Stimulated activated CD4-positive, alpha-beta T cell treated with anti-CD3 and anti-CD28 coated beads, Interleukin-4, amount 100 ng/mL, for 4 hours (primary cell): ENCODE results near the gene SYTL3.
"Not testable (repeated sequence)": the region's sequence is repeated elsewhere in the genome, so short reads cannot be mapped to it uniquely, and the experiment has no call there.

ENCODE experiments used
- DNase-seq, 2 experiments: peaks; one replicate each; pipeline ENCODE4 v3.0.0-alpha.2; 2020

Gene SYTL3

DNA sequence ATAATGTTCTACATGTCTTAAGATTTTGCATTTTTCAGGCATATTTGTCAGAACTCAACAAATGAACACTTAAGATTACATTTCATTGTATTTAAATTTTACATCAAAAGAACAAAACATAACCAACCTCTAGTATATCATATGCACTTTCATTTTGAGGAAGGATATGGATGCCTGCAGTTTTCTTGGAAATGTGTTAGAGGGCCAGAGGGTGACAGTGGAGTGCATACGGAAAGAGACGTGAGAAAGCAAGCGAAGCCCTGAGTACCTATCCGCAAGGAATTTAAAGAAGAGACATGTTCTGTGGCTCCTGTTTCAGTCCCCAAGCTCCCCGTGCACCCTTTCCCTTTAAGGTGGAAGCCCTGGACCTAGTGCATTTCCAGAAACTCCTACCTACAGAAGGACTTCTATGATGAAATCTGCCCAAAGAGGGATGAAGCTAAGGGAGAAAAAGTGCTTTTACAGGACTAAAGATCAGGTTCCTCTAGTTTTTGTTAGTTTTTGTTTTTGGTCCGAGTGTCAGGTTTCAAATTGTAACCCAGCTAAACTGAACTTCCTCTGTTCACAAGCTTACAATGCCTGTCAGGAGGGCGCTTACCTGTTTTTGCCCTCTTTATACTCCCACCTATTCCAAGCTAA, 130.5 kb downstream of the SYTL3 start:
- no peak for DNase-seq

DNA sequence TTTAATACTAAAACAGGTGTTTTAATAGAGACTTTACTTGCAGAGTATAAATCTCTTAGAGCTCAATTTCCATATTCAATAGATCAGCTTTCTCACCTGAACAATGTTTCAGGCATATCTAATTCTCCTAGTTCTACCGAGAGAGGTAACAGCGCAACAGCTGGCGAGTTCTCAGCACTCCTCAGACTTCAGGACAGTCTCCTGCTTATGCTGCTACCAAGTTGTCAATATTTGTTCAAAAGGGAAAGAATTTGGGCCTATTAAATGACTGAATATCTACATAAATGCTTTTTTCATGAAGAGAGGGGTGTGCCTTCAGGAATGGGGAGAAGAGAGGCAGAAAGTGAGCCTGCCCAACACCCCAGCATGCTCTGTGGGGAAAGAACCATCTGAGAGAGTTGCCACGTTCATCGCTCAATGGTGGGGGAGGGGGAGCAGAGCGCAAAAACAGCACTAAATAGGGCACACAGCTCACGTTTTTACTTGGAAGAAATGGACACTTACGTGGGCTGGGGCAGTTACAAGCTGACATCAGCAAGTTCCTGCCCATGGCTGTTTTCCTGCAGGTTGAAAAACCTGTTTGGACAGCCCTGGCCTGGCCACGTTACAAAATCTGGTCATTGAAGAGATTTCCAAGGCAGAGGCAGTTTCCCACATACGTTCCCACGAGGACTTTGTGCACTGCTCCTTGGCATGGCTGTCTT, 131.3 kb downstream of the SYTL3 start:
- DNase-seq, result no peak

DNA sequence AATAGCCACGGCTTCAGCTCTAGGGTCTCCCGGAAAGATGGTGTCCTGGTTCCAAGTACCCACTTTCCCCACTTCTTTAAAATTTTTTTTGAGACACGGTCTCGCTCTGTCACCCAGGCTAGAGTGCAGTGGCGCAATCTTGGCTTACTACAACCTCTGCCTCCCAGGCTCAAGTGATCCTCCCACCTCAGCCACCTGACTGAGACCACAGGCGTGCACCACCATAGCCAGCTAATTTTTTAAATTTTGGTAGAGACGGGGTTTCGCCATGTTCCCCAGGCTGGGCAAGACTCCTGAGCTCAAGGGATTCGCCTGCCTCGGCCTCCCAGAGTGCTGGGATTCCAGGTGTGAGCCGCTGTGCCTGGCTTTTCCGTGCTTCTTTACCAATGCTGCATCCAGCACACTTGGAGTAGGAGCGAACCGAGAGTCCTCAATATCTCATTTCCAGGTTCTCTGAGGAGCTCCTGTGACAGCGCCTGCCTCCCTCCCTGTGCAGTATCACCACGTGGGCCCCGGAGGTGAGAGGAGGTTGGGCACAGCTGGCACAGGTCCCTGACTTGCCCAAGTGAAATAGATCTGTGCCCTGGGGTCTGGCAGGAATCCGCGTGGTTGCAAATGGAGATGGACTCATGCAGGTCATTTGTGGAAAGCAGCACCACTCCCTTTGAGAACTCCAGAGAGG, 132.0 kb downstream of the SYTL3 start:
- no peak for DNase-seq

DNA sequence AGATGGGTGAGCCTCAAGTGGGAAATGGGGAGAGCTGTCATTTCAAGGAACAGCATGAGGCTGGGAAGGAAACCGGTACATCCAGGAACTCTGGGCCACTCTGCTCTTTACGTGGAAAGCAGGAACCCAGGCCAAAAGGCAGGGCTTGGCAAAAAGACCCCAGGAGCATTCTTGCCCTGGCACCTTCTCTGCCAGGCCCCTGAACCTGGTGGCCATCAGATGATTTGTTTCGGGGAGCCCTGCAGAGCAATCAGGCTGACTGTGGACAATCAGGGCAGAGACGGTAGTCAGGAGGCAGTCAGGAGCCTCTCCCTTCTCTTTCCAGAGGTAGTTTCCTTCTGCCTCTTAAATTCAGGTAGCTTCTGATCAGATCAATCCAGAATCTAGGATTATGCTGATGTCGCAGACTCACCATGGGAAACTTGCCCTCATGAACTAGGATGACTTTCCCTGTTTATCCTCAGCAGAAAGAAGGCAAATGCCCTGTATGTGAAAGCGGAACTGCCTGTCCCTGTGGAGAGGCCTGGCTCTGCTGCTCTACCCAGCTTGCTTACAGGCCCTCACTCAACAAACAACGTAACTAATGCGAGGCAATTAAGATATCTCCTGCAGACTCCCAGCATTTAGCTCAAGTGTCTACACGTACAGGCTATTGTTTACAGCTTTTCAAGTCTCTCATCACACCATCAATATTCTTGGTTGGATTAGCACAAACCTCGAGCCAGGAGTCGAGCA, 132.7 kb downstream of the SYTL3 start:
- DNase-seq, result no peak

DNA sequence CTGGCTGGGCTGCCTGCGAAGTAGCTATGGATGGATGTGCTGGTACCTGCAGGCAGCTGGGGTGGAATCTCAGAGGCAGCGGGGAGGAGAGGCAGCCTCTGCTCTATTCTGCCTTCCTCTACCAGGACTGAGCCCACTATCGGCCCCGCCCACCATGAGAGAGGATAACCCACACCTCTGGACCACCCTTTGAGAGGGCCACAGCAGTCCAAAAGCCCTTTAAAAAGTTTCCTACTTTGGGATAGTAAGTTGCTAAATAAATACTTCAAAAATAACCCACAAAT, 133.3 kb downstream of the SYTL3 start:
- DNase-seq, result no peak

DNA sequence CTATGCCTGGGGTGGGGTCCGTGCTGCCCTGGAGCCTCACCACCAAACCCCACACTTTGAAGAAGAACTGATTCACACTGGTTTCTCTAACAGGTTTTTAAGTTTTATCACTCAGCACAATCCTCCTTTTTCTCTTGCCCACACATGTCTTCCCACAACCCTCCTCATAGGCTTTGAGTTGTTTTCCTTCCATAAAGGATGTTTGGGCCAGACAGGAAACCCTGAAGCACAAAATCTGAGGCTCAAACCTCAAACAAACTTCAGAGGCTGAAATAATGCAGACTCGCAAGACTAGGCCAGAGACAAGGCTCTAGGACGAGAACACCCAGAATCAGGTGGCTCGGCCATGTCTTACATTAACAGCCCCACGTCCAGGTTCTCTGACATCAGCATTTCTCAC, 134.0 kb downstream of the SYTL3 start:
- DNase-seq, result no peak

DNA sequence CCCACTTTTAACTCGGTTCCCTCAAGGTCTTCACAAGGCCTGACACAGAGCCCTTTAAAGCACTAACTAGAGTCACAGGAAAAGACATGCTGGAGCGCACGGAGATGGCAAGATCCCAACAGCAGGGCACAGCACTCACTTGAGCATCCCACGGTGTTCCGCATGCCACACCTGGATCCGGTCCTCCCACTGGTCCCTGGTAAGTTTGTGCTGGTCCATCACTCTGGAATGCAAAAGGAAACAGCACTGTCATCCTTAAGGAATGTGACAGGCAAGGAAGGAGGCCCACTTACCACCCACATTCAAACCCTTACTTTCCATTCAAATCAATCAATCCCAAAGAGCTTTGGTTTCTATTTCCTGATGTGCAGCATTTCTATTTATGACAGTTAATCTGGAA, 134.7 kb downstream of the SYTL3 start:
- no peak for DNase-seq

DNA sequence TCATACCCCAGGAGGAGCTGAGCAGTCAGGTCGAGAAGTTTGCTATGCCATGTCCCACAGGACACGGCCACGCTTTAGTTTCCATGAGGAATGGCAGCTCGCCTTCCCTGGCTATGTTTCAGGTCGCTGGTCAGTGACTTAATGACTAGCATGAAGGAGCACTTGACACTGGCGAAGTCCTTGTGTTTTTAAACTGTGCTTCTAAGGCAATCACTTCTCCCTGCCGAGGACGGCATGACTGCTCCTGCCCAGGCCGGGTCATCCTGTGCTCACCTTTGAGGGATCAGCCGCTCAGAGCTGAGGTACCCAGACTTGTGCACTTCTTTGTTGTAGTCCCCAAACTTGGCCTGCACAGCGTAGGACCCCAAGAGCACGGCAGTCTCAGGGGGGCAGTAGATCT, 135.2 kb downstream of the SYTL3 start:
- DNase-seq, result no peak

DNA sequence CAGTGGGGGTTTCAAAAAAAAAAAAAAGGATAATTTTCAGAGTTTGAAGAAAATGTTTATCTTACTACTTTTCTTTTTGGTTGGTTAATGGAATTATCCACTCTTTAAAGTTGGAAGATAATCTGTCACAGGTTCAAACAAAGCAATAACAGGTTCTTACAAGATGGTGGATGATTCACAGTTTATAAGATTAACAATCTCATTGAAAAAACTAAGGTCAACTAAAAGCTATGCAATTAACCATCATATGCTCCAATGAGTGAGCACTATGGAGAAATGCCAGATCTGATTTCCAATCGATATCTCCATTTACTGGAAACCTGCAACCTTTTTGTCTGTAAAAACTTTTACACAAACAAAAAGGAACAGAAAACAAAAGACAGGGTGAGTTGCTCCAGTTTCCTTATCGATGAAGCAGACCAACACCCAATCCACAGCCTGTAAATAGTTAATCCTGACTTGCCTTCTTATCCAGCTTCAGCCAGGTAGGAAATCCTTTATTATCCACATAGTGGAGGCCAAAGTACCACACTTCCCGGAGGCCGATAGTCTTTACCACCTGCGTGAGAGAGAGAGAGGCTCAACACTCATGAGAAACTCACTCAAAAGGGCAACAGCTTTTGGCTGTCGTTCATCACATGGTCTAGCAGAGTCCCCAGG, 136.9 kb downstream of the SYTL3 start:
- no peak for DNase-seq

DNA sequence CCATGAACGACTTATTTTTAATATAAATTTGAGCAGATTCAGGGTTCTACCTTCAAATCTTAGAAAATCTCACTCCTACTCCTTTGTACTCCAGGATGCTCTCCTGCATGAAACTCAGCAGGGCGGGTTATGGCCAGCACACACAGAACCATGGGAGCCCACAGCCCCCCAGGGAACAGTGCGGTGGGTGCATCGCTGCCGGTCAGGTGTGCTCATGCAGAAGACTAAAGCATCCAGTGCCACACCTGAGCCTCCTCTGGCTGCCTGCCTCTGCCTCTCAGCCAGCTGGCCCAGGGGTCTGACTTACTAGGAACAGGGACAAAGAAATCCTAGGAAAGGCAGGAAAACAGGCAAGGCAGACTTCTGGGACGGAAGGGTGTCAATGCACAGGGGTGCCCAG, 137.5 kb downstream of the SYTL3 start:
- no peak for DNase-seq

DNA sequence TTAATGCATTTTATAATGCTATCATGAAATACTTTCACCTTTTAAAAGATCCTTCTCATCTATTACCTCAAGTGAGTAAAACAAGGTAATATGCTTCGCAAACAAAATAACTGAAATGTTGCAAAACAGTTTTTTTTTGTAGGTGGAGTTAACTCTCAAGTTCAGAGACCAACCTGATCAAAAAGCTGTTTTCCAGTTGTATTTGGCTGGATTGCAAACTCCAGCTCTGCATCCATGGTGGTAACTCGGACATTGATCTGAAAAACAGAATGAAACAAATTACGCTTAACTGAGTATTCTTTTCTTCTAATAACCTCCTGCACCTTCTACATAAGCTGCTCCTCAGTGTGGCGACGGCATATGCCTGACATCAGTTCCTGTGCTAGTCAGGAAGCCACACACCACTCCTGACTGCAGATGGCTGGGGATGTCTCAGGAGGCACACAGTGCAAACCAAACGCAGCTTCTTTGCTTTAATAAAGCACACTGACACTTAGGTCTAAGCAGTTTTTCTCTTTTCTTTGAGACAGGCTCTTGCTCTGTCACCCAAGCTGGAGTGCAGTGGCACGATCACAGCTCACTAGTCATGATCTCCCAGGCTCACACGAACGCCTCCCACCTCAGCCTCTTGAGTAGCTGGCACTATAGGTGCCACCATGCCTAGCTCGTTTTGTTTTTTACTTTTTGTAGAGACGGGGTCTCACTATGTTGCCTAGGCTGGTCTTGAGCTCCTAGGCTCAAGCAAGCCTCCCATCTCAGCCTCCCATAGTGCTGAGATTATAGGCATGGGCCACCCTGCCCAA, 139.5 kb downstream of the SYTL3 start:
- DNase-seq, result peak in 1 of 2 experiments; percentile 40

DNA sequence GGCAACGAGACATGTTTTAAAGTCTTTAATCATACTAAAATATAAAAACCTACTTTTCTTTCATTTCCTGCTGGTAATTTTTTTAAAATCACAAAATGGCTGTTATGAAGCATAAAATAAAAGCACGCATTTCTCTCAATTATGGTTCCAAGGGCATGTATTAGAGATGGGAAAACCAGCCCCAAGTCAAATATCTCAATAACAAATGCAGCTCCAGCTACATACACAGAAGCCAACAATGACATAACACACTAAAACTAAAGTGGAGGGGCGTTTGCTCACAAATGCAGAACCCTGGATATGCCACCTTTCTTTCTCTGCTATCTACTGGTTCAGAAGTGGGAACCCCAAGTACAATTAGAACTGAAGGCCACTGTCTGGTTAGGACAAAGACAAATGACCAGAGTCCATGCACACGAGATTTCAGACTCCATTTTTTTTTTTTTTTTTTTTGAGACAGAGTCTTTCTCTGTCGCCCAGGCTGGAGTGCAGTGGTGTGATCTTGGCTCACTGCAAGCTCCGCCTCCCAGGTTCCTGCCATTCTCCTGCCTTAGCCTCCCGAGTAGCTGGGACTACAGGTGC, 141.5 kb downstream of the SYTL3 start:
- no peak for DNase-seq

DNA sequence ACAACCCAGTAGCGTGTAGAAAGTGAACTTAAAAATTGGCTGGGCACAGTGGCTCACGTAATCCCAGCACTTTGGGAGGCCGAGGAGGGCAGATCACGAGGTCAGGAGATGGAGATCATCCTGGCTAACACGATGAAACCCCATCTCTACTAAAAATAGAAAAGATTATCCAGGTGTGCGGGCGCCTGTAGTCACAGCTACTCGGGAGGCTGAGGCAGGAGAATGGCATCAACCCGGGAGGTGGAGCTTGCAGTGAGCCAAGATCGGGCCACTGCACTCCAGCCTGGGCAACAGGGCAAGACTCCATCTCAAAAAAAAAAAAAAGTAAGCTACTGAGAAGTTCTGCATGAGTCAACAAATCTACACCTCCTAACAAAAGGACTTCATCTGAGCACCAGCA, 142.7 kb downstream of the SYTL3 start:
- not testable (repeated sequence) for DNase-seq

DNA sequence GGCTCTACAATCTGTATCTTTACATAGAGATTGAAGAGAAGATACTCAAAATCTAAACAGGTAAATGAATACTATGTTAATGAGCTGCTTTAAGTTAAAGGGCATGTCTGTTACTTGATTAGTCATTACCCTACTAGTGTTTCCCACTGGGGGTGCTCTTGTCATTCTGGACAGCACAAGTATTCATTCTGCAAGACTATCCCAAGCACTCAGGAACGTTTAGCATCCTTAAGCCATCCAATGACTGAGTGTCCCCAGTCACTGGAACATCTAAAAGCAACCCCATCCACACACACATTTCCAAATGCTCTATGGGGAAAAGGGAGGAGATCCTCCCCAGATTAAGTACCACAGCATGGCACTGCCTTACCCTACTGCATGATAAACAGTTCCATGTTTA, 143.6 kb downstream of the SYTL3 start:
- peak in 1 of 2 experiments; percentile 23 for DNase-seq

DNA sequence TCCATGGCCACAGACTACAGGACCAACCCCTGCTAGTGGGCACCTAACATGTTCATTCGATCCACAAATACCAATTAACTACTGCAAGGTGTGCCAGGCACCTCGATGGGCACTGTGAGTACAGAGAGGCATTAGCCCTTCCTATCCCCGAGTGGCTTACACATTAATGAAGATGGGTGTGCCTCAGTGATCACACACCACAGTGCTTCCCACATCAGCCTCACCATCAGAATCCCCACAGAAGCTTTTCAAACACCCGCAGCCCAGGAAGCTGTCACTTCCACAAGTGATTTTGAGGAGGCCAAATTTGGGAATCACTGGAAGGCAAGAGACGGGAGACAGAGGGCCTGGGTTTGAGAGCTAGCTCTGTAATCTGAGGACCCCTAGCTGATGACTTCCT, 145.7 kb downstream of the SYTL3 start:
- no peak for DNase-seq

DNA sequence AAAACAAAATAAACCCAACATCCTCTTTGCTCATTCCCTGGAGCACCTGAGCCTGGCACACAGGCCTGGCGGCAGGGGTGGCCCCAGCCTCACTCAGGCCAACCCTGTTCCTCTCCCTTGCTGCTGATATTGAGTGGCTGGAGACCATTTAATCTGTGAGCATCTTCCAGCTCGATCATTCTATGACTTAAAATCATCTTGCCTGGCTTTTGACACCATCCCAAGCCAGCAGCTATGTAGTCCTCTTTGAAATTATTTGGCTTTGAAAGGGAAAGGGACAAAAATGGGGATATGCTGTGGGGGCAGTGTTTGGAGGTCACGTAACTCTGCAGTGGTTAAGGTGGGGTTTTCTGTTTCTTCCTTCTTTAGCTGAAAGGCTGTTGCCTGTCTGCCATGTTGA, 146.5 kb downstream of the SYTL3 start:
- DNase-seq, result no peak

DNA sequence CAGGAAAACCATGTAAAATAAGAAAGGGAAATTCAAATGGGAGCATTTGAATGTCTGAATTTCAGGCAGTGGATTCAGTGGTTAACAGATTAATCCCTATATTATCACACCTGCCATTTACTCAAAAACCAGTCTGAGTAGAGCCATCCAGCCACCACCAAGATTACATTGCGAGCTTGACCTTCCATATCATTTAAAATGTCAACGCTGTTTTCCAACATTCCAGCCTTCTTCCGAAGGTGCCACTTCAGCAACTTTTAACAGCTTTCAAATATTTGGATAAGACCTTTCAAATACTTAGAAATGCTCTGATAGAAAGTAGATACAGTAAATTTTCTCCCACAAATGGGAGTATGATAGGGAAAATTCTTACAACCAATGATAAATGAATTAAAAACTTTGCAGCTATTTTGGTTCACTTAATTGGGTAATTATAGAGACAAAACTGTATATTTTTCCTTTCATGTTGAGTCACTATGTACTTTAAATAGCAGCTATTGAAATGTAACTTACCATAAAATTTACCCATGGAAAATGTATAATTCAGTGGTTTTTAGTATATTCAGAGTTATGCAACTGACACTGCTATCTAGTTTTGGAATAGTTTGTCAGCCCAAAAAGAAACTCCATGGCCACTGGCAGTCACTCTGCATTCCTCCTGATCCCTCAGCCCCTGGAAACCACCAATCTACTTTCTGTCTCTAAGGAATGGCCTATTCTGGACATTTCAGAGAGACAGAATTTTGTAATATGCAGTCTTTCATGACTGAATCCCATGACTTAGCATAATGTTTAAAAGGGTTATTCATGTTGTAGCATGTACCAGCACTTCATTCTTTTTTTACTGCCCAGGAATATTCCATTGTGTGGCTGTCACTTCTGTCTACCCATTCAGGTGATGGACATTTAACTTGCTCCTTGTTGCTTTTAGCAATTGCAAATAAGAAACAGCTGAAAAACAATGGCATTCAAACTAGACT, 147.8 kb downstream of the SYTL3 start:
- DNase-seq, result no peak

DNA sequence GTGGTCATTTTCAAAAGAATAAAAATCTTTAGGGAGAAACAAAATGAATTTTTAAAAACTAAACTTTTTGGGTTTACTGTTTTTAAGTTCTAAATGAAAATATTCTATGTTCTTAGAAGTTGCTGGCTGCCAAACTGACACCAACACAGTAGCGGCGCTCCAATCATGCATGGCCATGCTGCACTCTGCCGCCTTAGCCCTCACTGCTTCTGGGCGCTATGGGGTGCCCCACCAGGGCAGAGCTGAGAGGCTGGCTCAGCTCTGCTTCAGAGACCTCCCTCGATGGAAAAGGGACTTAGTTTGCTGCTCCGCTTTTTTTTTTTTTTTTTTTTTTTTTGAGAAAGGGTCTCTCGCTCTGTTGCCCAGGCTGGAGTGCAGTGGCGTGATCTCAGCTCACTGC, 148.5 kb downstream of the SYTL3 start:
- no peak for DNase-seq

DNA sequence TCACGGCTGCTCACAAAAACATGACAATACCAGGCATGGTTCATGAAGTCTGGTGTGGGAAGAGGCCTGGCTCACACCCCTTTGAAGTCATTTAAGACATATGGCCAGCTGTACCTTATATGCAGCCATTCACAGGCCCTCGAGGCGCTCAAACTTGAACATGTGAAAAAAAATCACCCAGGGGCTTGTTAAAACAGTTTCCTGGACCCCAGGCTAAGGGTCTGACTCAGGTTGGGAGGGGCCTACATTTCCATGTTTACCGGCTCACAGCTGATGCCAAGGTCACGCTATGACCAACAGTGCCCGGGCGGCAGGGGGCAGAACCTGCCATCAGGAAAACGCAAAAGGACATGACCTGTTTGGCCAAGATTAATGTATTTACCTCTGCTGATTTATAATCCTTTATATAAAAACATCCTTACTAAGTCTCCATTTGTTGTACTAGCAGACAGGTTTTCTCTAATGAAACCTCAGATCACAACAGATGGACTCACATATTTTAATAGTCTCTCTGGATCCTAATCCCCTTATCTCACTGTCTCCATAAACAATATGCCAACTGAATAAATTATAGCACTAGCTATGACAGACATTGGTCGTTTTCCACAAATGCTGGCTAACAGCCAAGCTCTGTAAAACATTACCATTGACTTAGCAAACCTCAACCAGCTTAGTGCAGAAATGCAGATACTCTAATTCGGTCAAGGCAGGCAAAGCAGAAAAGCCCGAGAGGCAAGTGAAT, 149.4 kb downstream of the SYTL3 start:
- DNase-seq, result no peak

DNA sequence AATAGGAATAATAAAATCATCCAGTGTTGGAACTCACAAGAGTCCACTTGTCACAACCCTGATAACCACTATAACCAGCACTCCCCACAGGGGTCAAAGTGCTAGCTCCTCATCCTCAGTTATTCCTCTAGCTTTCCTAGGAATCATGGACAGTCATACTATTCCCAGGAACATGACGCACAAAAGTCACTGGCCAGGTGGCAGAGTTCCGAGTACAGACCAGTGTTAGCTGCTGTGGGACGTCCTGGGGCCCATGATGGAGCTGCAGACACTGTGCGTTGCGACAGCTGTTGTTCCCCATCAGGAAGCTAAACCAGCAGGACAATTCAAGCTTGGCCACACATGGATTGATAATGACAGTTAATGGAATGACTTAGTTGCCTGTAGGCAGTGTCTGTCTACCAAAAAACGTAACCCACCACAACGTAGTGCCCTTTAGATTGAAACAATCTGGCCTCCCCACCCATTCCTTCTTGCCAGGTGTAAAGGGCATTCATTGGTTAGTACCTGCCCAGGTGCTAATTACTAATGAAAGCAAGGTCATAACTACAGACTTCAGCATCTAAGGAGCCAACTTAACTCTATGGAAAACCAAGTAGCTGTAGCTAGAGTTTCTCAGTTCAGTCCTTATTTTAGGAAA, 151.9 kb downstream of the SYTL3 start:
- no peak for DNase-seq
